T follicular helper cell (primary cell): ENCODE data around the gene SDC3.
"Not testable (repeated sequence)": the region's sequence is repeated elsewhere in the genome, so short reads cannot be mapped to it uniquely, and the experiment has no call there.

Experiments
- DNase-seq: peaks from one replicate; pipeline ENCODE4 v3.0.0-alpha.2; 2020; ENCODE audit warnings: low read depth

Gene SDC3

GRCh38 chr1:30874176-30874575 is 34.4 kb downstream of the SDC3 start:
- no peak for DNase-seq

DNA sequence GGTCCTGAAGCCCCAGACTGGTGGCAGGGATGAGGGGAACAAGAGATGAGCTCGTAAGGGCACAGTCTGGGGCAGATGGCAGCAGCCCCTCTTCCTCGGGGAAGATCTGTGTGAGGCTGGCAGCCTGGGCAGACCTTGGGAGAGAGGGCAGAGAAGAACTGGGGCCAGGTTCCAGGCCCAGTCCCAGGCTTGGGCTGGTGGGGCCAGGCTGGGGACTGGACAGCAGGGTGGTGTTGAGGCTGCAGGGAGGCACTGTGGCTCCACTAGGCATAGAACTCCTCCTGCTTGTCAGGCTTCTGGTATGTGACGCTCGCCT is 35.7 kb downstream of the SDC3 start:
- no peak for DNase-seq

GRCh38 chr1:30872033-30872947 is 36.3 kb downstream of the SDC3 start:
- DNase-seq = no peak

- no peak for DNase-seq
Measured at GRCh38 chr1:30871276-30871871, 37.2 kb downstream of the SDC3 start.

- no peak for DNase-seq
Measured at GRCh38 chr1:30870656-30871055, 37.9 kb downstream of the SDC3 start.

- DNase-seq = no peak
Measured at GRCh38 chr1:30870035-30870434, 38.5 kb downstream of the SDC3 start.

DNA sequence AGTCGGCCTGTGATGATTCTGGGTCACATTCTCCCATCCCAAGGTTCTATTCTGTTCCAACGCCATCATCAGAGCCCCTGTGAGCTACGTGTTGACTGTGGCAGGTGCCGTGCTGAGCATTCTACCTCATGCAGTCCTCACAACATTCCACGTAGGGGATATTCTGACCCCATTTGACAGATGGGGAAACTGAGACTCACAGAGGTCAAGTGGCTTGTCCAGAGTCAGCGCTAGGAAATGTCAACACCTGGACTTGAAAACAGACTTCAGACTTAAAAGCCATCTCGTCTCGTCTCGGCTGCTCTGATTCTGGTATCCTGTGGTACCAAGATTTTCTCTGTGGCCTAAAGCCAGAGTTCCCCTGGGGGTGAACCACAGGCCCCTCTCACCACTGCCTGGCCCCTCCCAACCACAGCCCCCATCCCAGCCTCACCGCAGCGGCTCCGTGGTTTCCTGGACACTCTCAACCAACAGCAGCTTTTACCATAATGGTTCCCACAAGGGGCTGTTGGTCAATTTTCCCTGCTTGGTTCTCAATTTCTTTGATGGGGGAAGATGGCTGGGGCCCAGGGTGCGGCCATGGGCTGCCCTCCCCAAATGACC is 39.6 kb downstream of the SDC3 start:
- no peak for DNase-seq

- not testable (repeated sequence) for DNase-seq
Measured at GRCh38 chr1:30868057-30868456, 40.5 kb downstream of the SDC3 start.

DNA sequence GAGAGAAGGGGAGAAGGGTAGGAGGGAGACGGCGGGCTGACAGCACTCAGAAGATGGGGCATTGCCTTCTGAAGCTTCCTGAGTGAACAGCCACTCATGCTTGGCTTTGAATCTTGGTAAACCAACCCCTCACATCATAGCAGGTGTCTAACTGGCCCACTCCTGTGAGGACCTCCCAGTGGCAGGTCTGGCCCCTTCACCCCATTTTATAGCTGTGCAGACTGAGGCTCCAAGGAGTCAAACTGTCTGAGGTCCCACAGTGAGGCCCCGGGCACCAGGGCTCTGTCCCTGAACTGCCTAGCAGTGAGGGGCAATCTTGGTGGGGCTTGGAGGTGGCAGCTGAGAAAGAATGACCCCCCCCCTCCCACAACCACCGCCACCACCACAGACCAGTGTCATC is 41.0 kb downstream of the SDC3 start:
- DNase-seq = no peak

- no peak for DNase-seq
Measured at GRCh38 chr1:30866594-30866993, 42.0 kb downstream of the SDC3 start.

- no peak for DNase-seq
Measured at GRCh38 chr1:30864681-30865080, 43.9 kb downstream of the SDC3 start.

DNA sequence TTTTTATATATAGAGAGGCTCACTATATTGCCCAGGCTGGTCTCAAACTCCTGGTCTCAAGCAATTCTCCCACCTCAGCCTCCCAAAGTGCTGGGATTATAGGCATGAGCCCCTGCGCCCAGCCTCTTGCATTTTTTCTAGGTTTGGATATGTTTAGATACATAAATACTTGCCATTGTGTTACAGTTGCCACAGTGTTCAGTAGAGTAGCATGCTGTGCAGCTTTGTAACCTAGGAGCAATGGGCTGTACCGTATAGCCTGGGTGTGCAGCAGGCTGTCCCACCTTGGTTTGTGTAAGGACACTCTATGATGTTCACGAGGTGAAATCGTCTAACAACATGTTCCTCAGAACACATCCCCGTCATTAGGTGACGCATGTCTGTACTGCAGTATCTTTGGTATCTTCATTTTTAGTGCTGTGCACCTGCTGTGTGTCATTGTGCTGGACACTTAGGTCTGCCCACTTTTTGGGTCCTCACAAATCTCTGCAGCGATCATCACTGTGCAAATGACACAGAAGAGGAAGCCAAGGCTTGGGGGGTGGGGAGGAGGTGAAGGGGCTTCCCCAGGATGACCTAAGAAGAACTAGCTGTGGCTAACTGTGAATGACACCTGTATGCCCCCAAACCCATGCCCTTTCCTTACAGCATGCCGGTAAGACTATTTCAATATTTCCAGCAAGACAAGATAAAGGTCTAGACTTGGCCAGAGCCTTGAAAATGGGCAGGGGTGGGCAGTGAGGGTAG is 44.5 kb downstream of the SDC3 start:
- DNase-seq = no peak

DNA sequence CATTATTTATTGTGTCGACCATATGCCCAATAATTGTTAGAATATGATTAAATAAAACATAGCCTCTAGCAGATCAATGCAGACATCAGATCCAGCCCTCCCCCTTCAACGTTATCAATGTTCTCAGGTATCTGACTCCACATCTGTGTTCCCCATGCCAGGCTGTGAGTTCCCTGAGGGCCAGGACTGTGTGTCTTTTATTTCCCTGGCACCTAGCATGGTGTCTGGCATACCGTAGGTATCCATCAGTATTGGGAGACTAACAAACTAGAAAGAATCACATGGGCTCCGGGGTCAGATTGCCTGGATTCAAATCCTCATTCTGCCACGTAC is 48.3 kb downstream of the SDC3 start:
- no peak for DNase-seq

DNA sequence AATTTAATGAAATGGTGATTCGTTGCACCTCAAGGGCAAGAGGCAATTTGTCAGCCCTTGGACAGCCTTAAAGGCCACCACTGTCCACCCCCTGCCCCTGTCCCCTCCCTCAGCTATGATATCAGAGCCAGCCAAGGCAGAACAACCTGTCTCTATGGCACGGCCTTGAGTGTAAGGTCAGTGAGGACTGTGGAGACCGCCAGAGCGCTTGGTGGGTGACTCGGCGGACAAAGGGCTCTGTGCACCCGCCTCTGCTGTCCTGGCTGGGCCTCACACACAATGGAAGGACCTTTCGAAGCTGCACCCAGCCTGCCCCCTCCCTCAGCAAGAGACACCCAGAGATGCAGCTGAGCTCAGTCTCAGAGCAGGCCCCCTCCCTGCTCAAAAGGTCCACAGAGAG is 50.6 kb downstream of the SDC3 start:
- no peak for DNase-seq

GRCh38 chr1:30857062-30857461 is 51.5 kb downstream of the SDC3 start:
- no peak for DNase-seq

- DNase-seq = no peak
Measured at GRCh38 chr1:30856260-30856790, 52.2 kb downstream of the SDC3 start.

DNA sequence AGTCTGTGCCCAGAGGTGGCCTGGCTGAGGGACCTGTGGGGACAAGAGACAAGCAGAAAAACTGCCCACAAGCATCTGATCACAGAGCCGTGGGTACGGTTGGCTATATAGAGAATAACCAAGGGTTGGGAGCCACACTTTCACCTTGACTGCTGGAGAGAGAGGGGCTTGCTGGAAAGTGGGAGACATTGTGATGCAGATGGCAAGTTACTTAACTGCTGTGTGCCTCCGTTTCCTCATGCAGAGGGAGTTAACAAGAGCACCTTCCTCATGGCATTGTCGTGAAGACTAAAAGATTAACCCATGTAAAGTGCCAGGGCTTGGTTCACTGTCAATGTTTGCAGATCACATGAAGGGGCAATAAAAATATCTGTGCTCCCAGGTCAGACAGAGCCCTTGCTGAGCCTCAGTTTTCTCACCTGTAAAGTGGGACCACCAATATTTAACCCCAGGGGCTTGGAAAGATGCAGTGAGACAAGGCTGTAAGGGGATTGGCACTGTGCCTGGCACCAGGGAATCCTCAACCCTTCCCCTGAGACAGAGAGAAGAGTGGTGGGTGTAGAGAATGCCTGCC is 52.8 kb downstream of the SDC3 start:
- DNase-seq = no peak

DNA sequence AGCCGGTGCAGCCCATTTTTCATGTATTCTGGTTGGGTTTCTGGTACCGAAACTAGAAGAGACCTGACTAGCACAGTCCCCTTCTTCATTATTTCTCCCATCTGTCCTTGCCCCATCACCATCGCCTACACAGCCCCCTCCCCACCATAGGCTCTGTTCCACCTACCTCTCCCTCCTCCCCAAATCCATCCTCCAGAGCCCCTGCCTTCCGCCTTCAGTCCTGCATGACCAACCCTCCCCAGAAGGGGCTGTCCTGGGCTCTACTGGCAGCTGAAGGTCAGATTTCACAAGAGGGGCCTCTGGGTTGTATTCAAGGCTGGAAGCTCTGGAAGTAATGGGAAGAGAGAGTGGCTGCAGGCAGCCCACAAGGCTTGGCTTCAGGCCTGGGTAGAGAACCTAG is 55.2 kb downstream of the SDC3 start:
- DNase-seq = no peak

DNA sequence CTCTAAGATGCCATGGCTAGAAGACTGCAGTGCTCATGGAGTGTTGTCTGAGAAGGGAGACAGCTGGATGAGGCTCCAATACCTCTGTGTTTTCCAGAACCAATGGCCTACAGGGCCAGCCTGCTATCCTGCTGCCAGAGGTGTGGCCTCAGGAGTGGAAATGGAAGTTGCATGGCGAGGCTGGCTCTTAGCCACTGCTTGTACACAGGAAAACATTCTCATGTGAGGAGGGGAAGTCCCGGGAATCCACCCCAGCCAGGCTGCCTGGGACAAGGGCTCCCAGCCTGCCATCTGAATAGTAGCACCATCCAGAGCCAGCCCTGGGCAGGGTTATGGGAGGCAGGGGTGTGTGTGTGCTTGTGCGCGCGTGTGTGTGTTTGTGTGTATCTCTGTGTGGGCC is 56.5 kb downstream of the SDC3 start:
- DNase-seq = no peak

GRCh38 chr1:30851286-30851685 is 57.3 kb downstream of the SDC3 start:
- DNase-seq = no peak

DNA sequence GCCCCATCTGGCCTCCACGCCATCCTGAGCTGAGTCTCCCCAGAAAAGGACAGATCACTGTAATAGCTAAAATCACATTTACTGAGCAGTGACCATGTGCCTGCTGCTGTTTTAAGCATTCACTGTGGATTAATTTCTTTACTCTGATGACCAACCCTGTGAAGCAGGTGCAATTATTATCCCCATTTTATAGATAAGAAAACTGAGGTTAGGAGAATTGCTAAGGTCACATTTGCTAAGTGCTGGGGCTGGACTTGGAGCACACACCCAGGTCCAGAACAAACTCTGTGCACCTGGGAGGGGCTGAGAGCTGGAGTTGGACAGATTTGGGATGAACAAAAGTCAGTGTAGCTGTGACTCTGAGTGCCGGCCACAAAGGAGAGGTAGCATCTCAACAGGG is 58.0 kb downstream of the SDC3 start:
- DNase-seq = no peak

- DNase-seq = no peak
Measured at GRCh38 chr1:30848130-30848529, 60.4 kb downstream of the SDC3 start.
